Heart left ventricle (tissue), 16 donors: ENCODE measurements around the gene FAM83G. TPM values are rescaled to one million over a fixed set of nuclear protein-coding genes. Genes with fewer than 3 reads are reported as not detected.

Experiments used
- ATAC-seq, 4 donors: fragments of 200-7000 bp; cut with Tn5 transposase; one replicate each; pipeline ENCODE4 v1.9.1; 2020 to 2022; ENCODE audit warnings: moderate library complexity in 4 of 4, mild to moderate bottlenecking in 3 of 4, moderate number of reproducible peaks in 1 of 4
- DNase-seq, 5 donors: peaks; one replicate each; pipeline ENCODE4 v3.0.0-alpha.2; 2020
- H3K27ac ChIP-seq, 12 donors: fragments of 200-600 bp; sonication (generic) in 4 of 12; one replicate each; pipeline versions ENCODE4 v1.5.0 to v1.8.0; 2016 to 2022; ENCODE audit warnings: mild to moderate bottlenecking in 2 of 12
- H3K27me3 ChIP-seq, 9 donors: fragments of 200-600 bp; sonication (generic) in 2 of 9; one replicate each; pipeline versions ENCODE4 v1.5.1 to v1.8.0; 2016 to 2022; ENCODE audit warnings: mild to moderate bottlenecking in 3 of 9
- H3K36me3 ChIP-seq, 9 donors: fragments of 200-600 bp; sonication (generic) in 2 of 9; one replicate each; pipeline versions ENCODE4 v1.5.0 to v1.8.0; 2018 to 2022; ENCODE audit warnings: mild to moderate bottlenecking in 2 of 9
- H3K4me1 ChIP-seq, 12 donors: fragments of 200-600 bp; sonication (generic) in 4 of 12; one replicate each; pipeline versions ENCODE4 v1.5.0 to v1.8.0; 2016 to 2022; ENCODE audit warnings: mild to moderate bottlenecking in 3 of 12
- H3K4me3 ChIP-seq, 12 donors: fragments of 200-600 bp; sonication (generic) in 4 of 12; one replicate each; pipeline versions ENCODE4 v1.5.0 to v1.8.0; 2017 to 2022; ENCODE audit warnings: mild to moderate bottlenecking in 9 of 12, moderate library complexity in 4 of 12
- H3K9me3 ChIP-seq, 12 donors: fragments of 200-600 bp; sonication (generic) in 4 of 12; one replicate each; pipeline versions ENCODE4 v1.5.0 to v1.8.0; 2016 to 2022; ENCODE audit warnings: mild to moderate bottlenecking in 1 of 12
- POLR2A ChIP-seq, 2 donors: fragments of 450-650 bp; IDR thresholded peaks; one replicate each; pipeline ENCODE4 v1.6.1; 2017; ENCODE audit warnings: antibody characterized with exemption in 2 of 2, mild to moderate bottlenecking in 2 of 2, moderate library complexity in 2 of 2
- WGBS, 4 donors: extraction: QIAGEN DNeasy Blood & Tissue Kit in 2 of 4; methylation state at CpG; one replicate each; pipeline versions ENCODE4 v1.1.5 to v1.1.7; 2013 to 2018; 5-methylcytosine and 5-hydroxymethylcytosine counted together
- intact Hi-C, 10 donors: fragments of 100-400 bp; cut with DNase I; formaldehyde crosslinking; loops; one replicate each; pipeline versions ENCODE4 v1.11.1 to v1.14.2; 2022
- polyA plus RNA-seq, 2 donors: library from polyadenylated mRNA; stranded (reverse); fragments of 200-250 nt; gene quantifications; one replicate each; pipeline ENCODE4 v1.2.3, GENCODE V29; 2013
- total RNA-seq, 9 donors: library from RNA; depleted of rRNA in 2 of 9; stranded (reverse); fragments of >200 nt in 2 of 9; fragmentation: NEBNext Ultra II Directional in 3 of 9; extraction: Animal tissue kit (Norgen Biotek cat#: 25700) in 3 of 9; gene quantifications; one replicate each; pipeline versions ENCODE4 v1.1.0 to v1.2.4, GENCODE V29; 2016 to 2023
- TF ChIP-seq, protein P1 (sequence below), 12 donors: fragments of 200-600 bp; sonication (generic) in 4 of 12; IDR thresholded peaks; one replicate each; pipeline versions ENCODE4 v1.5.0 to v1.8.0; 2018 to 2022; ENCODE audit warnings: antibody characterized with exemption in 12 of 12, mild to moderate bottlenecking in 5 of 12
- donor health status: ischemic (EF 13 %, LVEDD 7.1; RV severe dilation, severe dysfunction).
- donor health status: healthy with polysubstance abuse.
- donor health status: DM: no; HTN: yes; CAD: no.
- donor health status: DM: no; HTN: no; CAD: no.
- donor health status: ischemic (EF 25% LVEDD 6.9; RV normal size, moderate dysfunction).
- donor health status: ischemic (EF 25% LVEDD 5.7; RV mildly dilated, moderate dysfunction).
- donor health status: healthy.
- donor health status: DM: yes; HTN: yes; CAD: no.
- donor health status: ischemic (EF 35%, LVEDD 5.7; RV mildly dilated, moderate dysfunction).
- donor health status: nonischemic (EF 11% LVEDD 7.7; RV severe dilation, severe dysfunction).
- donor health status: DM: yes; HTN: yes; CAD: no.
- donor health status: PGD.
- donor health status: ischemic (EF 29% LVEDD 5.4; RV normal size, mild dysfunction).
- donor health status: nonischemic (EF 23%, LVEDD 6.1; RV moderate dilation, normal function).

FAM83G gene
- total and polyA plus RNA-seq, 11 donors = 1.2 to 12.8 (median 1.8) TPM

DNA sequence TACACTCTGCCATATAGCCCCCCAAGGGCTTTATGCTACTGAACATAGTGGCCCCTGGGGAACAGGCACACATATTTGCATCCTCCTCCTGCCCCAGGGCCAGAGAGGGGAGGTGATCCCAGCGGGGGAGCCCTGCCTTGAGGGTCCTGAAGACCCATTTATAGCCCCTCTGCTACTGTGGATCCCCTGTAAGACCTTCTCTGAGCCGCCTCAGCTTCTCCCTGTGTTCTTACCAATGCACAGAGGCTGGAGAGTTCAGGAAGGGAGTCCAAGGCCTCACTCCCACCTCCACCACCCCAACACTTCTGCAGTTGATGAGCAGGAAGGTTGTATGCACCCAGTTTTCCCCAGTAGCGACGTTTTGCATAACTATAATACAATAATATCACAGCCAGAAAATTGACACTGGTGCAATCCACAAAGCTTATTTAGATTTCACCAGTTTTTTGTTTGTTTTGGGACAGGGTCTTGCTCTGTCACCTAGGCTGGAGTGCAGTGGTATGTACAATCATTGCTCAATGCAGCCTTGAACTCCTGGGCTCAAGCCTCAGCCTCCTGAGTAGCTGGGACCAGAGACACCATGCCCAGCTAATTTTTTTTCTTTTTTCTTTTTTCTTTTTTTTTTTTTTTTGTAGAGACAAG lies 1.3 kb upstream of the FAM83G start:
- ATAC-seq (no peak), DNase-seq (no peak)
- Histone ChIP-seq H3K4me3 (no peak overlapping the region), H3K36me3 (no peaks in the 10 kb centered on the region), H3K9me3 (peaks cover 0 to 6% (median 0%) of the 10 kb centered on the region in 12 donors), H3K27me3 (no peaks in the 10 kb centered on the region), H3K4me1 (peaks cover 0 to 23% (median 3%) of the 10 kb centered on the region in 12 donors), H3K27ac (no peak overlapping the region)
- 91 to 93% (median 92%) methylated on average over 4 of the region's 4 CpGs for WGBS, 4 donors
- TF ChIP-seq, protein P1, sequence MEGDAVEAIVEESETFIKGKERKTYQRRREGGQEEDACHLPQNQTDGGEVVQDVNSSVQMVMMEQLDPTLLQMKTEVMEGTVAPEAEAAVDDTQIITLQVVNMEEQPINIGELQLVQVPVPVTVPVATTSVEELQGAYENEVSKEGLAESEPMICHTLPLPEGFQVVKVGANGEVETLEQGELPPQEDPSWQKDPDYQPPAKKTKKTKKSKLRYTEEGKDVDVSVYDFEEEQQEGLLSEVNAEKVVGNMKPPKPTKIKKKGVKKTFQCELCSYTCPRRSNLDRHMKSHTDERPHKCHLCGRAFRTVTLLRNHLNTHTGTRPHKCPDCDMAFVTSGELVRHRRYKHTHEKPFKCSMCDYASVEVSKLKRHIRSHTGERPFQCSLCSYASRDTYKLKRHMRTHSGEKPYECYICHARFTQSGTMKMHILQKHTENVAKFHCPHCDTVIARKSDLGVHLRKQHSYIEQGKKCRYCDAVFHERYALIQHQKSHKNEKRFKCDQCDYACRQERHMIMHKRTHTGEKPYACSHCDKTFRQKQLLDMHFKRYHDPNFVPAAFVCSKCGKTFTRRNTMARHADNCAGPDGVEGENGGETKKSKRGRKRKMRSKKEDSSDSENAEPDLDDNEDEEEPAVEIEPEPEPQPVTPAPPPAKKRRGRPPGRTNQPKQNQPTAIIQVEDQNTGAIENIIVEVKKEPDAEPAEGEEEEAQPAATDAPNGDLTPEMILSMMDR (IDR thresholded peaks at IDR 0.05) = no peak
- TF ChIP-seq POLR2A (IDR thresholded peaks at IDR 0.05) = no peak
- intact Hi-C loops = loop anchor here in 2 of 10 donors (5.0 to 10.0 kb wide), 2 partner anchors 49 to 51 kb away; partner anchors contain the start of gene SLC5A10 (in 1 of the 2)

DNA sequence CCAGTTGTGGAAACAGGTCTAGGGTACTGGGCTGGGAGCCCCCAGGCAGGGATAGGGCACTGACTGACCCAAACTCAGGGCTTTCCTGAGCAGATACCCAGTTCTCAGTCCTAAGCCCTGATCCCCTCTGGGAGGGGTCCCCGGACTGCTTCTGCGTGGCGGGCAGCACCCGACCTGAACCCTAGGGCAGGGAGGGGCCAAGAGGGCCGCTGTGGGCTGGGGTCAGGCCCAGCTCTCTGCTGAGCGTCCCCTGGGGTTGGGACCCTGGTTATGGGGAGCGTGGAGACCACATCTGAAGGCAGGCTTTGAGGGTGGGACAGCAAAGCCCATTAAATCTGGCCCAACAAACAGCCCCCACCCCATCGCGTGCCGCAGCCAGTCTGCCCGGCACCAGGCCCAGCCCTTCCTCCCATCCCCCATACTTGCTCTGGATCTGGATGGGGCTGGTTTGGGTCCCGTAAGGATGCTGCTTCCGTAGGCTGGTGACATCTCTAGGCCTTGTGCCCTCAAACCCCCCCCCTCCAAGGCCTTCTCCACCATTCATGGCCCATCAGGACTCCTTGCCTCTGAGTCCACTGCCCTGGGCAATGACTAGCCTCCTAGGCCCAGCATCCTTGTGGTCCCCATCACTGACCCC lies 691 bp upstream of the FAM83G start:
- H3K4me1 ChIP-seq = peaks cover 0 to 23% (median 3%) of the 10 kb centered on the region in 12 donors
- peak overlapping the region in 9 of 12 donors; percentile 29 to 70 (median 59) for H3K4me3 ChIP-seq
- intact Hi-C loops = loop anchor here in 2 of 10 donors (5.0 to 10.0 kb wide), 2 partner anchors 48 to 50 kb away; partner anchors contain the start of gene SLC5A10 (in 1 of the 2)
- H3K27ac ChIP-seq = peak overlapping the region in 2 of 12 donors; percentile 33 to 38
- H3K36me3 ChIP-seq = no peaks in the 10 kb centered on the region
- no peaks in the 10 kb centered on the region for H3K27me3 ChIP-seq
- WGBS, 4 donors = 86 to 100% (median 89%) methylated on average over 2 to 13 of the region's 13 CpGs
- no peak for TF ChIP-seq POLR2A (IDR thresholded peaks at IDR 0.05)
- TF ChIP-seq, protein P1 (IDR thresholded peaks at IDR 0.05) = no peak
- DNase-seq = no peak
- peaks cover 0 to 6% (median 0%) of the 10 kb centered on the region in 12 donors for H3K9me3 ChIP-seq
- no peak for ATAC-seq

DNA sequence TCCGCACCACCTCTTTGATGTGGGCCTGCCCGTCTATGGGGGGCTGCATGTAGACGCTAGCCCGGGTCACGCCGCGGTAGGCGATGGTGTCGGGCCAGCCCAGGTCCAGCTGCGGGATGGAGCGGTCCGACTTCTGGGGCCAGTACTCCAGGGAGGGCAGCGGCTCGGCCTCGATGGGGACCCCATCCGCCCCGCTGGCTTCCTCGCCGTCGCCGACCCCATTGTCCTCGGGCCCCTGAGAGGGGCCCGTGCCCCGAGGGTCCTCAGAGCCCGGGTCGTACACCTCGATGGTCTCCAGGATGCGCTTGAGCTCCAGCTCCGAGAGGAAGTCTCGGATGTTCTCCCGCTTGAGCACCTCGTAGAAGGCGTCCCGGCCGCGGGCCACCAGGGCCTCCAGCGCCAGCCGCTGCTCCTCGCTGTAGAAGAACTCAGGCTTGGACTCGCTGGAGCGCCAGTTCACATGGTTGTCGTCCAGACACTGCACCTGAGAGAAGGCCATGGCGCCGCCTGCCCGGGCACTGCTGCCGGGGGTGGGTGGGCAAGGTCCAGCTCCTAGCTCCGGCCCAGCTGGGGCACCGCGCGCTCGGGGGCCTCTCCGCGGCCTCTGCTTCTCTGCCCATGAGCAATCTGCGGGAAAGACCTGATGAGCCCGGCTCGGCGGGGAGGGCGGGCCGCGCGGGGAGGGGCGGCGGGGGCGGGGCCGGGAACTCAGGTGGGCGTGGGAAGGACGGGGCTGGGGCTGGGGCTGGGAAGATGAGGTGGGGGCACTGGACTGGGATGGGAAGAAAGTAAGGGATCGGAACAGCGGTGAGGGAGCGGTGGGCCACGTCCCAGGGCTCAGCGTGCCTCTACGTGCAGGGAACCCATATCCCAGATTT lies 782 bp downstream of the FAM83G start:
- Histone ChIP-seq H3K36me3 (no peaks in the 10 kb centered on the region), H3K27me3 (no peaks in the 10 kb centered on the region), H3K4me1 (peaks cover 0 to 23% (median 3%) of the 10 kb centered on the region in 12 donors), H3K9me3 (peaks cover 0 to 6% (median 0%) of the 10 kb centered on the region in 12 donors), H3K4me3 (peak overlapping the region; percentile 26 to 70 (median 56)), H3K27ac (peak overlapping the region in 3 of 12 donors; percentile 39 to 66 (median 63))
- TF ChIP-seq, protein P1 (IDR thresholded peaks at IDR 0.05) = no peak
- no peak for TF ChIP-seq POLR2A (IDR thresholded peaks at IDR 0.05)
- ATAC-seq (peak in 1 of 4 donors; percentile 23), DNase-seq (no peak)
- WGBS, 4 donors = 26 to 49% (median 30%) methylated on average over 18 to 73 of the region's 73 CpGs
- intact Hi-C loops = loop anchor here in 3 of 10 donors (2.0 to 10.0 kb wide), 3 partner anchors 49 to 69 kb away; partner anchors contain the start of gene SLC5A10 (in 2 of the 3)
